HG03066 (cell line): ENCODE data around the gene SLC4A11.
A peak's percentile ranks its signal among the peaks of the same experiment; 100 is the strongest.

Experiments
- ATAC-seq: cut with Tn5 transposase; IDR thresholded peaks from one replicate; pipeline ENCODE4 v1.9.1; 2021; ENCODE audit warnings: low read depth; ENCODE audit not compliant: unreplicated experiment

The SLC4A11 gene

GRCh38 chr20:3239026-3239866, at the start of gene SLC4A11:
SLC4A11 (minus strand) TSS chr20:3239190; CDS start chr20:3239137, 53 bp downstream.
- peak; percentile 53 for ATAC-seq

GRCh38 chr20:3283222-3283820, 44.3 kb upstream of the SLC4A11 start:
- ATAC-seq, result no peak

- ATAC-seq, result no peak
These were observed 43.6 kb upstream of the SLC4A11 start for GRCh38 chr20:3282271-3283221.

- no peak for ATAC-seq
These were observed 42.4 kb upstream of the SLC4A11 start for GRCh38 chr20:3281437-3281836.

- ATAC-seq, result no peak
These were observed 40.8 kb upstream of the SLC4A11 start for GRCh38 chr20:3279761-3280160.

GRCh38 chr20:3277686-3278465, 38.9 kb upstream of the SLC4A11 start:
- ATAC-seq, result no peak

GRCh38 chr20:3276680-3277015, 37.7 kb upstream of the SLC4A11 start:
- no peak for ATAC-seq

GRCh38 chr20:3275966-3276679, 37.1 kb upstream of the SLC4A11 start:
- ATAC-seq, result no peak

- no peak for ATAC-seq
These were observed 36.3 kb upstream of the SLC4A11 start for GRCh38 chr20:3275064-3275935.

GRCh38 chr20:3273371-3273770, 34.4 kb upstream of the SLC4A11 start:
- no peak for ATAC-seq

- ATAC-seq, result no peak
These were observed 31.1 kb upstream of the SLC4A11 start for GRCh38 chr20:3270051-3270450.

GRCh38 chr20:3262566-3262965, 23.6 kb upstream of the SLC4A11 start:
- ATAC-seq, result no peak

GRCh38 chr20:3258429-3258828, 19.4 kb upstream of the SLC4A11 start:
- ATAC-seq, result no peak

GRCh38 chr20:3255728-3256127, 16.7 kb upstream of the SLC4A11 start:
- ATAC-seq, result no peak

GRCh38 chr20:3251806-3252205, 12.8 kb upstream of the SLC4A11 start:
- ATAC-seq, result no peak

- ATAC-seq, result no peak
These were observed 11.1 kb upstream of the SLC4A11 start for GRCh38 chr20:3250091-3250504.

- ATAC-seq, result no peak
These were observed 10.0 kb upstream of the SLC4A11 start for GRCh38 chr20:3248993-3249347.

- no peak for ATAC-seq
These were observed 9.4 kb upstream of the SLC4A11 start for GRCh38 chr20:3248167-3248992.
